AG09309 (cell line): ENCODE results near the gene SLPI.

Experiments
- DNase-seq: peaks from one replicate; pipeline ENCODE4 v3.0.0-alpha.2; 2010; ENCODE audit warnings: low read depth
- H3K4me3 ChIP-seq: 2 replicates; pipeline ENCODE4 v1.5.1; 2011; ENCODE audit warnings: mild to moderate bottlenecking, low read depth, low read length, moderate library complexity; ENCODE audit not compliant: control insufficient read depth
- TF ChIP-seq, protein P1 (sequence below): IDR thresholded peaks from 2 replicates; pipeline ENCODE4 v1.5.1; 2011; ENCODE audit warnings: mild to moderate bottlenecking, low read depth, low read length, inconsistent platforms; ENCODE audit not compliant: insufficient read depth, control insufficient read depth; ENCODE audit errors: missing control alignments

SLPI gene

GRCh38 chr20:45254383-45255262 is at the start of gene SLPI:
TSS of gene SLPI (minus strand) at chr20:45254564. CDS start at chr20:45254543, 21 bp downstream.
- DNase-seq: peak; percentile 25
- H3K4me3 ChIP-seq: no peak within 1 kb of the TSS
- TF ChIP-seq, protein P1, sequence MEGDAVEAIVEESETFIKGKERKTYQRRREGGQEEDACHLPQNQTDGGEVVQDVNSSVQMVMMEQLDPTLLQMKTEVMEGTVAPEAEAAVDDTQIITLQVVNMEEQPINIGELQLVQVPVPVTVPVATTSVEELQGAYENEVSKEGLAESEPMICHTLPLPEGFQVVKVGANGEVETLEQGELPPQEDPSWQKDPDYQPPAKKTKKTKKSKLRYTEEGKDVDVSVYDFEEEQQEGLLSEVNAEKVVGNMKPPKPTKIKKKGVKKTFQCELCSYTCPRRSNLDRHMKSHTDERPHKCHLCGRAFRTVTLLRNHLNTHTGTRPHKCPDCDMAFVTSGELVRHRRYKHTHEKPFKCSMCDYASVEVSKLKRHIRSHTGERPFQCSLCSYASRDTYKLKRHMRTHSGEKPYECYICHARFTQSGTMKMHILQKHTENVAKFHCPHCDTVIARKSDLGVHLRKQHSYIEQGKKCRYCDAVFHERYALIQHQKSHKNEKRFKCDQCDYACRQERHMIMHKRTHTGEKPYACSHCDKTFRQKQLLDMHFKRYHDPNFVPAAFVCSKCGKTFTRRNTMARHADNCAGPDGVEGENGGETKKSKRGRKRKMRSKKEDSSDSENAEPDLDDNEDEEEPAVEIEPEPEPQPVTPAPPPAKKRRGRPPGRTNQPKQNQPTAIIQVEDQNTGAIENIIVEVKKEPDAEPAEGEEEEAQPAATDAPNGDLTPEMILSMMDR: no peak

DNA sequence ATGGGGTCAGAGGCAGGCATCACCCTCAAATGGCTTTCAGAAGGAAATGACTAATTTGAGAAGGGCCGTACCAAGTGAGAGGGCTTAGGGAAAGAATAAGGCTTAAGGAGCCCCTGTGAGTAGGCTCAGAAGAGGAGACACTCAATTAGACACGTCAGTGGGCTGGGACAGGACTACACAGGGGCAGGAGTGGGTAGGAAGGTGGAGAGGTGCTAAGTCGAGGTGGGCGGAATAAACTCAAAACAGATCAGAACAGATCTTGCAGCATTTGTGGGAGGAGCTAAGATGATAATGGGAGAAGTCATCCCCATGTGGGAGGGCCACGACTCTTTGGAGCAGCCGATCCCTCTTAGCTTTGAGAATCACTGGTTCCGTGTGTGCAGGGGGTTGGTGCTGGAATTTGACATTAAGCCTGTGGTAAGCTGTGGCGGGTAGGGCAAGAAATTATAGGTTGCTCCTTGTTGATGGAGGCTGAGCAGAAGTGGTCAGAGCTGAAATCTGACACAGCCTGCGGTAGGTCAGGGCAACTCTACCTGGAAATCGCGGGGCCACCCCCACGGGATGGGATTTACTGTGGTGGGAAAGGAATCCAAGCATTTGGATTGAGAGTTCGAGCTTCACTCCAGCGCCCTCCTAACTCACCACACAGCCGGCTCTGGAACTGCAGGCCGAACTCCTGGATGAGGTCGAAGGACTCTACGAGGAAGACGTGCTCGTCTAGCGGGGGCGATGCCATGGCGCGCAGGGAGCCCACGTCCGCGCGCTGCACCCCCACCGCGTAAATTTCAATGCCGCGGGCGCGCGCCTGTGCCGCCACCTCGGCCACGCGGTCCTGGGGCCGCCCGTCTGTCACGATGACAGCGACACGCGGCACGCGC is 49.5 kb upstream of the SLPI start:
- TF ChIP-seq, protein P1: no peak
- DNase-seq: no peak
- H3K4me3 ChIP-seq: no peak overlapping the region

GRCh38 chr20:45301824-45302271 is 47.5 kb upstream of the SLPI start:
- DNase-seq: no peak
- H3K4me3 ChIP-seq: no peak overlapping the region
- TF ChIP-seq, protein P1: no peak

DNA sequence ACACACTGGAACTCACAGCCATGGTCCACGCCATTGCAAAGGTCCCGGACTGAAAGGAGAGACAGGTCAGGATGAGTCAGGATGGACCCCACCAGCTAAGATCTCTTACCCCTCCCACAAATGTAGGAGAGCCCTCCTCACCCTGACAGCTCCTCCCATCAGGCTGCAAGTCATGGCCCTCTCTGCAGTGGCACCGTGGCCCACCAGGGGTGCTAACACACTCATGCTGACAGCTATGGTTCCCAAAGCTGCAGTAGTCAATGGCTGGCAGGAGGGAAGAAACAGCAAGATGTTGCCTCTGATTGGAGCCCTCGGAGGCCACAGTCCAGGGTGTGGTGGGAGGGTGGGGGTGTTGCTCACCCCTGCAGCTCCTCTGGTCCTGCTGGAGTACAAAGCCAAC is 46.6 kb upstream of the SLPI start:
- no peak overlapping the region for H3K4me3 ChIP-seq
- no peak for DNase-seq
- TF ChIP-seq, protein P1: peak; percentile 48

- DNase-seq: no peak
- TF ChIP-seq, protein P1: no peak
Observed at GRCh38 chr20:45299786-45300185, 45.4 kb upstream of the SLPI start.

GRCh38 chr20:45297786-45298497 is 43.6 kb upstream of the SLPI start:
- H3K4me3 ChIP-seq: no peak overlapping the region
- DNase-seq: no peak
- TF ChIP-seq, protein P1: no peak

More at GRCh38 chr20:45299786-45300185, 45.4 kb upstream of the SLPI start:
- no peak overlapping the region for H3K4me3 ChIP-seq
